ENCODE results near the gene UBA52.

DNA sequence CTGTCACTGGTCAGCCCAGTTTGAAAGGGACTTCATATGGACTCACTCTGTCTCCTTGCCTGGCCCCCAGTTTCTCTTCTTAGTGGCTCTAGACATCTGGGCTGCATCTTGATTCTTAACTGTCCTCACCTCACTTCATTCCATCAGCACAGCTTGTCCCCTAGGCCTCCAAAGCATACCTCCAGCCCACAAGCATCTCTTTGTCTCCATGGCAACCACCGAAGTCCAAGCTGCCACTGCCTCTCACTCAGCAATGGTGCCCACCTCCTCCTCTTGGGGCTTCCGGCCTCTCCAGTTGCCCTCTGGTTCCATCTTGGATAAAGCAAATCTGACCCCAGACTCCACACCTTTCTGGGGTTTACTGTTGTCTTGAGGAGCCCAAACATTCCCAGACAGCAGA lies 55.2 kb downstream of the UBA52 start:
- TF ChIP-seq EZH2 (IDR thresholded peaks at IDR 0.05; ENCODE audit: low read depth, unreplicated experiment): no peak
- TF ChIP-seq CREB1 (CRISPR knock-in tag; IDR thresholded peaks at IDR 0.05; ENCODE audit: low read depth): no peak
- TF ChIP-seq, protein P1, sequence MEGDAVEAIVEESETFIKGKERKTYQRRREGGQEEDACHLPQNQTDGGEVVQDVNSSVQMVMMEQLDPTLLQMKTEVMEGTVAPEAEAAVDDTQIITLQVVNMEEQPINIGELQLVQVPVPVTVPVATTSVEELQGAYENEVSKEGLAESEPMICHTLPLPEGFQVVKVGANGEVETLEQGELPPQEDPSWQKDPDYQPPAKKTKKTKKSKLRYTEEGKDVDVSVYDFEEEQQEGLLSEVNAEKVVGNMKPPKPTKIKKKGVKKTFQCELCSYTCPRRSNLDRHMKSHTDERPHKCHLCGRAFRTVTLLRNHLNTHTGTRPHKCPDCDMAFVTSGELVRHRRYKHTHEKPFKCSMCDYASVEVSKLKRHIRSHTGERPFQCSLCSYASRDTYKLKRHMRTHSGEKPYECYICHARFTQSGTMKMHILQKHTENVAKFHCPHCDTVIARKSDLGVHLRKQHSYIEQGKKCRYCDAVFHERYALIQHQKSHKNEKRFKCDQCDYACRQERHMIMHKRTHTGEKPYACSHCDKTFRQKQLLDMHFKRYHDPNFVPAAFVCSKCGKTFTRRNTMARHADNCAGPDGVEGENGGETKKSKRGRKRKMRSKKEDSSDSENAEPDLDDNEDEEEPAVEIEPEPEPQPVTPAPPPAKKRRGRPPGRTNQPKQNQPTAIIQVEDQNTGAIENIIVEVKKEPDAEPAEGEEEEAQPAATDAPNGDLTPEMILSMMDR (conservative IDR thresholded peaks at IDR 0.05; ENCODE audit: low read depth in 2 of 2): no peak
- no peak for TF ChIP-seq JUNB (IDR thresholded peaks at IDR 0.05; ENCODE audit: unreplicated experiment)
- no peak for TF ChIP-seq EZH2phosphoT487 (IDR thresholded peaks at IDR 0.05; ENCODE audit: unreplicated experiment)
- TF ChIP-seq POLR2AphosphoS5 (IDR thresholded peaks at IDR 0.05; ENCODE audit: low read depth): no peak
- TF ChIP-seq, protein P2, sequence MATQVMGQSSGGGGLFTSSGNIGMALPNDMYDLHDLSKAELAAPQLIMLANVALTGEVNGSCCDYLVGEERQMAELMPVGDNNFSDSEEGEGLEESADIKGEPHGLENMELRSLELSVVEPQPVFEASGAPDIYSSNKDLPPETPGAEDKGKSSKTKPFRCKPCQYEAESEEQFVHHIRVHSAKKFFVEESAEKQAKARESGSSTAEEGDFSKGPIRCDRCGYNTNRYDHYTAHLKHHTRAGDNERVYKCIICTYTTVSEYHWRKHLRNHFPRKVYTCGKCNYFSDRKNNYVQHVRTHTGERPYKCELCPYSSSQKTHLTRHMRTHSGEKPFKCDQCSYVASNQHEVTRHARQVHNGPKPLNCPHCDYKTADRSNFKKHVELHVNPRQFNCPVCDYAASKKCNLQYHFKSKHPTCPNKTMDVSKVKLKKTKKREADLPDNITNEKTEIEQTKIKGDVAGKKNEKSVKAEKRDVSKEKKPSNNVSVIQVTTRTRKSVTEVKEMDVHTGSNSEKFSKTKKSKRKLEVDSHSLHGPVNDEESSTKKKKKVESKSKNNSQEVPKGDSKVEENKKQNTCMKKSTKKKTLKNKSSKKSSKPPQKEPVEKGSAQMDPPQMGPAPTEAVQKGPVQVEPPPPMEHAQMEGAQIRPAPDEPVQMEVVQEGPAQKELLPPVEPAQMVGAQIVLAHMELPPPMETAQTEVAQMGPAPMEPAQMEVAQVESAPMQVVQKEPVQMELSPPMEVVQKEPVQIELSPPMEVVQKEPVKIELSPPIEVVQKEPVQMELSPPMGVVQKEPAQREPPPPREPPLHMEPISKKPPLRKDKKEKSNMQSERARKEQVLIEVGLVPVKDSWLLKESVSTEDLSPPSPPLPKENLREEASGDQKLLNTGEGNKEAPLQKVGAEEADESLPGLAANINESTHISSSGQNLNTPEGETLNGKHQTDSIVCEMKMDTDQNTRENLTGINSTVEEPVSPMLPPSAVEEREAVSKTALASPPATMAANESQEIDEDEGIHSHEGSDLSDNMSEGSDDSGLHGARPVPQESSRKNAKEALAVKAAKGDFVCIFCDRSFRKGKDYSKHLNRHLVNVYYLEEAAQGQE (IDR thresholded peaks at IDR 0.05; ENCODE audit: unreplicated experiment): no peak
